ENCODE measurements around the gene PGAM1.
A peak's percentile ranks its signal among the peaks of the same experiment; 100 is the strongest.
"Not testable (repeated sequence)": the region's sequence is repeated elsewhere in the genome, so short reads cannot be mapped to it uniquely, and the experiment has no call there.

PGAM1 gene

GRCh38 chr10:97399843-97400545, 26.0 kb upstream of the PGAM1 start:
- peak; percentile 73 for DNase-seq (ENCODE audit: insufficient read length, low spot score)
- TF ChIP-seq POLR2A (IDR thresholded peaks at IDR 0.05; ENCODE audit: low read depth, low read length): no peak
- FAIRE-seq: peak; percentile 70

GRCh38 chr10:97400665-97401454, 25.1 kb upstream of the PGAM1 start, which contains the start of gene RRP12:
TSS of gene RRP12 (minus strand) at chr10:97401340. CDS start at chr10:97401231, 109 bp downstream.
- FAIRE-seq (peak; percentile 97), DNase-seq (ENCODE audit: insufficient read length, low spot score) (peak; percentile 97)
- peak; percentile 60 for TF ChIP-seq POLR2A (IDR thresholded peaks at IDR 0.05; ENCODE audit: low read depth, low read length)

GRCh38 chr10:97401455-97401919, 24.5 kb upstream of the PGAM1 start:
- no peak for TF ChIP-seq POLR2A (IDR thresholded peaks at IDR 0.05; ENCODE audit: low read depth, low read length)
- FAIRE-seq: no peak
- no peak for DNase-seq (ENCODE audit: insufficient read length, low spot score)

GRCh38 chr10:97404044-97404443, 21.9 kb upstream of the PGAM1 start:
- no peak for DNase-seq (ENCODE audit: insufficient read length, low spot score)
- FAIRE-seq: no peak
- TF ChIP-seq POLR2A (IDR thresholded peaks at IDR 0.05; ENCODE audit: low read depth, low read length): no peak

- TF ChIP-seq POLR2A (IDR thresholded peaks at IDR 0.05; ENCODE audit: low read depth, low read length): no peak
- FAIRE-seq (no peak), DNase-seq (ENCODE audit: insufficient read length, low spot score) (no peak)
These were observed 19.9 kb upstream of the PGAM1 start for GRCh38 chr10:97406064-97406463.

- DNase-seq (ENCODE audit: insufficient read length, low spot score); FAIRE-seq: not testable (repeated sequence)
These were observed 19.5 kb upstream of the PGAM1 start for GRCh38 chr10:97406483-97406882.

GRCh38 chr10:97407211-97407951, 18.6 kb upstream of the PGAM1 start:
- FAIRE-seq: peak; percentile 79
- DNase-seq (ENCODE audit: insufficient read length, low spot score): peak; percentile 79
- no peak for TF ChIP-seq POLR2A (IDR thresholded peaks at IDR 0.05; ENCODE audit: low read depth, low read length)

GRCh38 chr10:97407952-97408248, 18.1 kb upstream of the PGAM1 start:
- no peak for TF ChIP-seq POLR2A (IDR thresholded peaks at IDR 0.05; ENCODE audit: low read depth, low read length)
- FAIRE-seq (no peak), DNase-seq (ENCODE audit: insufficient read length, low spot score) (no peak)

GRCh38 chr10:97408496-97408992, 17.4 kb upstream of the PGAM1 start:
- FAIRE-seq (no peak), DNase-seq (ENCODE audit: insufficient read length, low spot score) (no peak)
- no peak for TF ChIP-seq POLR2A (IDR thresholded peaks at IDR 0.05; ENCODE audit: low read depth, low read length)

GRCh38 chr10:97411406-97411805, 14.6 kb upstream of the PGAM1 start:
- DNase-seq (ENCODE audit: insufficient read length, low spot score) (peak; percentile 71), FAIRE-seq (no peak)
- no peak for TF ChIP-seq POLR2A (IDR thresholded peaks at IDR 0.05; ENCODE audit: low read depth, low read length)

- no peak for TF ChIP-seq POLR2A (IDR thresholded peaks at IDR 0.05; ENCODE audit: low read depth, low read length)
- DNase-seq (ENCODE audit: insufficient read length, low spot score) (no peak), FAIRE-seq (no peak)
These were observed 13.1 kb upstream of the PGAM1 start for GRCh38 chr10:97412891-97413304.

GRCh38 chr10:97416565-97416964, 9.4 kb upstream of the PGAM1 start:
- DNase-seq (ENCODE audit: insufficient read length, low spot score) (no peak), FAIRE-seq (no peak)
- TF ChIP-seq POLR2A (IDR thresholded peaks at IDR 0.05; ENCODE audit: low read depth, low read length): no peak

GRCh38 chr10:97423757-97424098, 2.3 kb upstream of the PGAM1 start:
- not testable (repeated sequence) for DNase-seq (ENCODE audit: insufficient read length, low spot score); FAIRE-seq

Measured in H54 (cell line).